ENCODE data around the gene PTPRU.

GRCh38 chr1:29239142-29239541 lies 2.8 kb downstream of the PTPRU start:
- TF ChIP-seq ZNF274 (IDR thresholded peaks at IDR 0.05; ENCODE audit: low read depth, low read length) (no peak), YY1 (IDR thresholded peaks at IDR 0.05; ENCODE audit: insufficient read depth, insufficient read length) (no peak)
